Common myeloid progenitor, CD34-positive (primary cell): ENCODE results near the gene TANGO2.

Source experiments
- CTCF ChIA-PET: fragments of 350-600 bp; sonication (Branson Sonifier 250); formaldehyde crosslinking; loops from one replicate; lab custom pipeline; 2021; ENCODE audit warnings: antibody characterized with exemption; lab: Charles Lee
- POLR2A ChIA-PET: fragments of 350-600 bp; sonication (Branson Sonifier 250); formaldehyde crosslinking; loops from one replicate; lab custom pipeline; 2021; ENCODE audit warnings: antibody characterized with exemption; lab: Charles Lee
- DNase-seq, 3 donors: peaks; one replicate each; pipeline versions ENCODE4 v3.0.0 to v3.0.0-alpha.2; 2013
- H3K27ac ChIP-seq, 2 experiments: 1 replicate in 1 of 2; 2 replicates in 1 of 2; pipeline ENCODE4 v1.7.0; 2013; ENCODE audit warnings: inconsistent platforms in 2 of 2, low read length in 2 of 2, mild to moderate bottlenecking in 2 of 2, low read depth in 1 of 2, moderate library complexity in 1 of 2; ENCODE audit not compliant: severe bottlenecking in 2 of 2, insufficient read depth in 1 of 2, poor library complexity in 1 of 2
- H3K27me3 ChIP-seq, 5 experiments: replicated peaks in 2 of 5; 1 replicate in 3 of 5; 2 replicates in 2 of 5; pipeline versions ENCODE4 v1.6.1 to v1.7.0; 2013; ENCODE audit warnings: low read length in 4 of 5, mild to moderate bottlenecking in 2 of 5, moderate library complexity in 2 of 5, inconsistent platforms in 1 of 5; ENCODE audit not compliant: insufficient read depth in 5 of 5, control insufficient read depth in 4 of 5
- H3K36me3 ChIP-seq, 4 experiments: 1 replicate in 2 of 4; 2 replicates in 2 of 4; pipeline versions ENCODE4 v1.6.1 to v1.7.0; 2013; ENCODE audit warnings: low read length in 3 of 4, control low read depth in 1 of 4, mild to moderate bottlenecking in 1 of 4; ENCODE audit not compliant: control insufficient read depth in 4 of 4, insufficient read depth in 4 of 4
- H3K4me1 ChIP-seq, 4 experiments: 1 replicate in 3 of 4; 2 replicates in 1 of 4; pipeline versions ENCODE4 v1.6.1 to v1.7.1; 2013; ENCODE audit warnings: low read length in 3 of 4, mild to moderate bottlenecking in 3 of 4, control low read depth in 1 of 4, inconsistent platforms in 1 of 4, moderate library complexity in 1 of 4; ENCODE audit not compliant: control insufficient read depth in 4 of 4, insufficient read depth in 4 of 4; ENCODE audit errors: control extremely low read depth in 1 of 4
- H3K4me3 ChIP-seq, 7 experiments: 1 replicate in 4 of 7; 2 replicates in 3 of 7; pipeline versions ENCODE4 v1.5.1 to v1.7.0; 2013; ENCODE audit warnings: mild to moderate bottlenecking in 7 of 7, low read length in 6 of 7, moderate library complexity in 6 of 7, inconsistent platforms in 2 of 7, low read depth in 2 of 7, control low read depth in 1 of 7; ENCODE audit not compliant: insufficient read depth in 4 of 7, control insufficient read depth in 1 of 7; ENCODE audit errors: extremely low read depth in 1 of 7
- H3K9me3 ChIP-seq, 5 experiments: 1 replicate in 4 of 5; 2 replicates in 1 of 5; pipeline versions ENCODE4 v1.6.1 to v1.7.1; 2013; ENCODE audit warnings: low read length in 4 of 5, mild to moderate bottlenecking in 2 of 5, inconsistent platforms in 1 of 5, low read depth in 1 of 5, moderate library complexity in 1 of 5; ENCODE audit not compliant: control insufficient read depth in 4 of 5, insufficient read depth in 2 of 5; ENCODE audit errors: control extremely low read depth in 1 of 5
- WGBS: methylation state at CpG from one replicate; pipeline ENCODE4 v1.1.5; 2013; ENCODE audit not compliant: insufficient coverage; 5-methylcytosine and 5-hydroxymethylcytosine counted together

TANGO2 gene

GRCh38 chr22:20058989-20059770 is 38.3 kb downstream of the TANGO2 start:
- Histone ChIP-seq H3K4me3 (no peak overlapping the region), H3K27me3 (no peaks in the 10 kb centered on the region), H3K36me3 (peaks cover 2 to 81% (median 50%) of the 10 kb centered on the region in 4 experiments), H3K4me1 (peaks cover 0 to 7% (median 0%) of the 10 kb centered on the region in 4 experiments), H3K27ac (peak overlapping the region in 1 of 2 experiments; percentile 80), H3K9me3 (no peaks in the 10 kb centered on the region)
- ChIA-PET CTCF (interaction anchor here (1.0 kb wide), 1 partner anchor 18 kb away, joined by 3 read pairs; no protein-coding TSS in a partner anchor), POLR2A (no interaction called here)
- DNase-seq: no peak
- WGBS: 89% methylated on average over 4 of the region's 10 CpGs

DNA sequence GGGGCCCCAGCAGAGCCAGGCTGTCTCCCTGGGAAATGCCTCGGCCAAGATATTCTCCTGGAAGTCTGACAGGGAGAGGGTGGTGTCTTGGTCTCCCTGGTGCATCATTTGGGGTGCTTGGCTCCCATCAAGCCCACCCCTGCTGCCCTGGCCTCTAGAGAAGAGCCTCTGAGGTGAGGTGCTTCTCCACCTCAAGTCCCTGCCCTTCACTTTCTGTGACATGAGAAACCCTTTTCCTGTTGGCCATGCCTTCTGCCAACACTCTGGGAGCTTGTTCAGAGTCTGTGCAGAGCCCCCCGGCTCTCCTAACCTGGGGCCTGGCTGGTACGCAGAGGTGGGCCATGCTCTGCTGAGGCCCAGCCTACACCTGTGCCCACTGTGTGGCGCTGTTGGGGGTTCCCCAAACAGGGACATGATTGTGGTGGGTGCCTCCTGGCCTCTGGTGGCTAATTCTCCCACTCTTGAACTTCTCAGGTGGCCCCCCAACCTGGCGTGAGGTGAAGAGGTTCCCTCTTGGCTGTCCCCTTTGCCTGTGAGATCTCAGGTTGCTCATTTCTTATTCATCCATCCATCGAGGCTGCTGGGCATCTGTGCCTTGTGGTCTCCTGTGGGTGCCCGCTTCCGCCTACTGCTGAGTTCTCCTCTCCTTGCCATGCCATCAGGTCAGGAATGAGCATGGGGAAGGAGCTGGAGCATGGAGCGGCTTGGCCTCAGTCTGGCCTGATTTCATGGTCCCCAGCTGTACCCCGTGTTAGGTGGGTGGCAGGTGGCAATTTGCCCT is 40.0 kb downstream of the TANGO2 start:
- Histone ChIP-seq H3K4me3 (no peak overlapping the region), H3K4me1 (peaks cover 0 to 8% (median 0%) of the 10 kb centered on the region in 4 experiments), H3K36me3 (peaks cover 4 to 73% (median 46%) of the 10 kb centered on the region in 4 experiments), H3K27ac (no peak overlapping the region), H3K27me3 (no peaks in the 10 kb centered on the region), H3K9me3 (no peaks in the 10 kb centered on the region)
- 98% methylated on average over 10 of the region's 10 CpGs for WGBS
- CTCF ChIA-PET: interaction anchor here (0.7 to 1.0 kb wide), 2 partner anchors 16 to 17 kb away, joined by 3 to 4 read pairs; no protein-coding TSS in a partner anchor
- POLR2A ChIA-PET: no interaction called here
- DNase-seq: no peak

DNA sequence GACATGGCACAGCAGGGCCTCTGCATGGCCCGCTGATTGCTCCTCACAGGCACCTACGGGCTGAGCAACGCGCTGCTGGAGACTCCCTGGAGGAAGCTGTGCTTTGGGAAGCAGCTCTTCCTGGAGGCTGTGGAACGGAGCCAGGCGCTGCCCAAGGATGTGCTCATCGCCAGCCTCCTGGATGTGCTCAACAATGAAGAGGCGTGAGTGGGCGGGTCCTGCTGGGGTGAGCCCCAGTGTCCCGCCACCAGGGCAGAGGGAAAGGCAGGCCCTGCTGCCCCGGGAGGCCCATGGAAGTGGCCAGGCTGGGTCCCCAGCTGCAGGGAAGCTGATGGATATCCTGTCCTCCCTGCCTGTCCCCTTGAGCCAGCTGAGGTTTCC is 40.6 kb downstream of the TANGO2 start:
- H3K4me3 ChIP-seq: no peak overlapping the region
- peaks cover 4 to 67% (median 41%) of the 10 kb centered on the region in 4 experiments for H3K36me3 ChIP-seq
- no peak overlapping the region for H3K27ac ChIP-seq
- H3K27me3 ChIP-seq: no peaks in the 10 kb centered on the region
- 98% methylated on average over 11 of the region's 11 CpGs for WGBS
- no peak for DNase-seq
- CTCF ChIA-PET: no interaction called here
- peaks cover 0 to 8% (median 0%) of the 10 kb centered on the region in 4 experiments for H3K4me1 ChIP-seq
- no peaks in the 10 kb centered on the region for H3K9me3 ChIP-seq
- POLR2A ChIA-PET: no interaction called here

DNA sequence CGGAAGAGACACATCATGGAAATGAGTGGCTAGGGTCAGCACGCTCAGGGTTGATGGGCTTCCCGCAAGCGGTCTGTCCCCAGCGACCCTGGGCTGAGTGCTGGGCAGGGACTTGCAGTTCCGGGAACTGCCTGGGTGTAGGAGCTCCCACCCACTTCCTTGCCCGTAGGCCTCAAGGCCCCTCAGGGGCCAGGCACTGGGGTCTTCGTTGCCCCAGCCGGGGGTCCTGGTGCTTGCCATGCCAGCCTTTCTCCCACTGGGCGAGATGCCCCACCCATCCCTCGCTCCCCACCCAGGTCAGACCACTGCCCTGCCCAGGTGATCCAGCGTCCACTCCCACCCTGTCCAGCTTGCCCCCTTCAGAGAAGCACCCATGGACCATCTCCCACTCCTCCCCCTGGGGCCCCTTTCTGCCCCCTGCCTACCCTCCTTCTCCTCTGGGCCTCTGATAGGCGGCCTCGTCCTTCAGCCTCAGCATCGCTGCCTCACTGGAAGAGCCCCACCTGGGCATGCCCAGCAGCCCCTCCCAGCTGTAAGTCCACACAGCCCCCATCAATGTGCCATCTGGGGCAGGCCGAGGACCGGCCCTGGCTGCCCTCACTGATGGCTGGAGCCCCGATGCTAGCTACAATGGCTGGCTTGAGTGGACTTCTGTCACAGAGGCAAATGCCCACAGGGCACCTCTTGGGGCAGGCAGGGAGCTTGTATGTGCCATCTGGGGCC is 41.3 kb downstream of the TANGO2 start:
- no peak for DNase-seq
- Histone ChIP-seq H3K9me3 (no peaks in the 10 kb centered on the region), H3K27me3 (no peaks in the 10 kb centered on the region), H3K36me3 (peaks cover 4 to 60% (median 34%) of the 10 kb centered on the region in 4 experiments), H3K27ac (no peak overlapping the region), H3K4me3 (no peak overlapping the region), H3K4me1 (peaks cover 0 to 8% (median 0%) of the 10 kb centered on the region in 4 experiments)
- 96% methylated on average over 16 of the region's 18 CpGs for WGBS
- ChIA-PET POLR2A (no interaction called here), CTCF (interaction anchor here (1.5 kb wide), 1 partner anchor 17 kb away, joined by 5 read pairs; no protein-coding TSS in a partner anchor)

GRCh38 chr22:20062766-20063083 is 41.8 kb downstream of the TANGO2 start:
- Histone ChIP-seq H3K36me3 (peaks cover 4 to 55% (median 31%) of the 10 kb centered on the region in 4 experiments), H3K27me3 (no peaks in the 10 kb centered on the region), H3K27ac (no peak overlapping the region), H3K4me1 (peaks cover 0 to 8% (median 0%) of the 10 kb centered on the region in 4 experiments), H3K4me3 (no peak overlapping the region), H3K9me3 (no peaks in the 10 kb centered on the region)
- CTCF ChIA-PET: interaction anchor here (1.5 kb wide), 1 partner anchor 18 kb away, joined by 5 read pairs; no protein-coding TSS in a partner anchor
- no peak for DNase-seq
- POLR2A ChIA-PET: no interaction called here
- WGBS: 97% methylated on average over 7 of the region's 11 CpGs

DNA sequence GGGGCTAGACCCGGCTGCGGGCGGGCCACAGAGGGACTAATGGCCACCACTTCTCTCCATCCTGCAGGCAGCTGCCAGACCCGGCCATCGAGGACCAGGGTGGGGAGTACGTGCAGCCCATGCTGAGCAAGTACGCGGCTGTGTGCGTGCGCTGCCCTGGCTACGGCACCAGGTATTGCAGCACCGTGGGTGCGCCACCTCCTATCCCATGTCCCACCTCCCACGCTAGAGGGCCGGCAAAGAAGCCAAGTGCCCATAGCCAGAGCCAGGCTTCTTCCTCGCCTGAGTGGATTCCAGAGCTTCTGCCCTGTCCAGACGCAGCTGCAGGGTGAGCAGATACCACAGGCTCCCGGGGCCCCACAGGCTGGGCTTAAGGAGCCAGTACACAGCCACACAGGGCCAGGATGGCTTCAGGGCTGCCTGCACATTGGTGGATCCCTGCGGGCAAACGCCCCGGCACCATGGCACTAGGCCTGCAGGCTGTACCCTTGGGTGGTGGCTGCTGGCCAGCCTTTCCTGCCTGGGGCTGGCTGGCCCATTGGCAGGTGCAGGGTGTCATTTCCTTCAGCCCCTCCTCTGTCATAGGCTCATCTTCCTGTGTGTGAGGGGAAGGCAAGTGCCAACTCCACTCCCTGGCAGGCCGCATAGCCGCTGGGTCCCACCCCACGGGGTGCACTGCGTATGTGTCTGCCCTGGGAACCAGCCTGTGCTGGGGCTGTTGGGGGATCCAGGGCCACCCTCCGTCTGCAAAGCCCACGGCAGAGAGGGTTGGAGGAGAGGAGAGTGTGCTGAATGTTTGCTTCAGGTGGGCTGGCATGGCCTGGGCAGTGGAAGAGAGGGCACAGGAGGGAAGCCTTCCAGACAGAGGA is 42.6 kb downstream of the TANGO2 start:
- ChIA-PET CTCF (interaction anchor here (1.5 kb wide), 1 partner anchor 18 kb away, joined by 5 read pairs; no protein-coding TSS in a partner anchor), POLR2A (no interaction called here)

More for the DNA sequence above, 42.6 kb downstream of the TANGO2 start:
- peaks cover 0 to 8% (median 0%) of the 10 kb centered on the region in 4 experiments for H3K4me1 ChIP-seq
- WGBS: 93% methylated on average over 23 of the region's 27 CpGs
- no peak overlapping the region for H3K4me3 ChIP-seq
- no peaks in the 10 kb centered on the region for H3K27me3 ChIP-seq
- peaks cover 2 to 54% (median 29%) of the 10 kb centered on the region in 4 experiments for H3K36me3 ChIP-seq
- H3K9me3 ChIP-seq: no peaks in the 10 kb centered on the region
- no peak for DNase-seq
- no peak overlapping the region for H3K27ac ChIP-seq
